IMR-90 (cell line): ENCODE results near the gene SIRT2. TPM values are rescaled to one million over a fixed set of nuclear protein-coding genes. Genes with fewer than 3 reads are reported as not detected.
"Not testable (repeated sequence)": the region's sequence is repeated elsewhere in the genome, so short reads cannot be mapped to it uniquely, and the experiment has no call there.

Experiments
- ATAC-seq: fragments of 200-7000 bp; cut with Tn5 transposase; 2 replicates; pipeline ENCODE4 v1.9.1; 2020; ENCODE audit warnings: low read depth, mild to moderate bottlenecking, moderate library complexity
- BruUV-seq: library from RNA; stranded (reverse); fragments of 400-500 nt; replicated peaks from 2 replicates; lab custom pipeline; 2021; lab: Mats Ljungman, UMichigan
- CTCF ChIA-PET: fragments of 300-600 bp; formaldehyde crosslinking; extraction: SDS; loops from one replicate; lab custom pipeline; 2021; ENCODE audit warnings: antibody characterized with exemption; lab: Yijun Ruan, JAX
- POLR2A ChIA-PET: fragments of 300-600 bp; sonication (Branson Sonifier 250); formaldehyde crosslinking; loops from one replicate; lab custom pipeline; 2022; ENCODE audit warnings: antibody characterized with exemption; ENCODE audit not compliant: unreplicated experiment; lab: Charles Lee
- DNase-seq: peaks from one replicate; pipeline ENCODE4 v3.0.0; 2013
- H2AFZ ChIP-seq: replicated peaks from 2 replicates; pipeline ENCODE3; 2013; ENCODE audit warnings: low read length, mild to moderate bottlenecking; ENCODE audit not compliant: poor library complexity
- H2AK5ac ChIP-seq: 2 replicates; pipeline ENCODE4 v1.6.1; 2013; ENCODE audit warnings: low read depth, low read length, inconsistent platforms
- H2AK9ac ChIP-seq: replicated peaks from 2 replicates; pipeline ENCODE3; 2013; ENCODE audit warnings: mild to moderate bottlenecking, low read depth, low read length, moderate library complexity; ENCODE audit not compliant: poor library complexity
- H2BK120ac ChIP-seq: 2 replicates; pipeline ENCODE4 v1.6.1; 2013; ENCODE audit warnings: low read depth, low read length, inconsistent platforms
- H2BK15ac ChIP-seq: 3 replicates; pipeline ENCODE4 v1.6.1; 2013; ENCODE audit warnings: low read depth, low read length, inconsistent platforms
- H2BK20ac ChIP-seq: 2 replicates; pipeline ENCODE4 v1.6.1; 2013; ENCODE audit warnings: low read depth, mild to moderate bottlenecking, inconsistent platforms, low read length, moderate library complexity
- H2BK5ac ChIP-seq: 2 replicates; pipeline ENCODE4 v1.6.1; 2013; ENCODE audit warnings: mild to moderate bottlenecking, low read depth, low read length, inconsistent platforms; ENCODE audit not compliant: poor library complexity, severe bottlenecking
- H3K14ac ChIP-seq: replicated peaks from 2 replicates; pipeline ENCODE4 v1.6.1; 2013; ENCODE audit warnings: low read depth, low read length, inconsistent platforms
- H3K18ac ChIP-seq: 2 replicates; pipeline ENCODE4 v1.6.1; 2013; ENCODE audit warnings: low read depth, low read length, control low read depth
- H3K23ac ChIP-seq: 2 replicates; pipeline ENCODE4 v1.6.1; 2013; ENCODE audit warnings: low read depth, low read length, inconsistent platforms
- H3K27ac ChIP-seq: 2 replicates; pipeline ENCODE4 v1.5.1; 2013; ENCODE audit warnings: mild to moderate bottlenecking, control low read depth, low read length; ENCODE audit not compliant: insufficient read depth
- H3K27me3 ChIP-seq: 2 replicates; pipeline ENCODE4 v1.6.1; 2013; ENCODE audit warnings: low read length; ENCODE audit not compliant: control insufficient read depth, insufficient read depth
- H3K36me3 ChIP-seq: 2 replicates; pipeline ENCODE4 v1.6.1; 2013; ENCODE audit warnings: low read length, mixed read lengths; ENCODE audit not compliant: control insufficient read depth, insufficient read depth
- H3K4ac ChIP-seq: 2 replicates; pipeline ENCODE4 v1.6.1; 2013; ENCODE audit warnings: low read depth, low read length, inconsistent platforms
- H3K4me1 ChIP-seq: 2 replicates; pipeline ENCODE4 v1.6.1; 2013; ENCODE audit warnings: low read length, mixed read lengths; ENCODE audit not compliant: control insufficient read depth, insufficient read depth
- H3K4me2 ChIP-seq: 2 replicates; pipeline ENCODE4 v1.6.1; 2013; ENCODE audit warnings: low read depth, mild to moderate bottlenecking, control low read depth, low read length, moderate library complexity
- H3K4me3 ChIP-seq: 2 replicates; pipeline ENCODE4 v1.5.1; 2013; ENCODE audit warnings: low read depth, mild to moderate bottlenecking, control low read depth, low read length, moderate library complexity; ENCODE audit not compliant: insufficient read depth
- H3K56ac ChIP-seq: 2 replicates; pipeline ENCODE4 v1.6.1; 2013; ENCODE audit warnings: low read length, inconsistent platforms; ENCODE audit not compliant: insufficient read depth; ENCODE audit errors: extremely low read depth
- H3K79me1 ChIP-seq, 2 experiments: 2 replicates each; pipeline ENCODE4 v1.6.1; 2013; ENCODE audit warnings: low read length in 2 of 2, inconsistent platforms in 1 of 2, low read depth in 1 of 2
- H3K9ac ChIP-seq: 2 replicates; pipeline ENCODE4 v1.6.1; 2013; ENCODE audit warnings: low read depth, low read length, control low read depth
- H3K9me1 ChIP-seq: 2 replicates; pipeline ENCODE4 v1.6.1; 2013; ENCODE audit warnings: low read length, inconsistent platforms; ENCODE audit not compliant: insufficient read depth
- H3K9me3 ChIP-seq: 2 replicates; pipeline ENCODE4 v1.6.1; 2013; ENCODE audit warnings: low read length; ENCODE audit not compliant: control insufficient read depth, insufficient read depth
- H4K20me1 ChIP-seq: 2 replicates; pipeline ENCODE4 v1.6.1; 2013; ENCODE audit warnings: low read length, inconsistent platforms; ENCODE audit not compliant: insufficient read depth
- H4K5ac ChIP-seq: 2 replicates; pipeline ENCODE4 v1.6.1; 2013; ENCODE audit warnings: mild to moderate bottlenecking, low read depth, low read length, control low read depth
- H4K8ac ChIP-seq, 2 experiments: 2 replicates each; pipeline ENCODE4 v1.6.1; 2013; ENCODE audit warnings: low read depth in 2 of 2, low read length in 2 of 2, control low read depth in 1 of 2, inconsistent platforms in 1 of 2
- H4K91ac ChIP-seq: 2 replicates; pipeline ENCODE4 v1.6.1; 2013; ENCODE audit warnings: low read depth, low read length, inconsistent platforms; ENCODE audit not compliant: insufficient read depth
- WGBS, 2 experiments: methylation state at CpG; one replicate each; pipeline versions ENCODE4 v1.1.5 to v1.1.7; 2013; ENCODE audit warnings: missing lambda C conversion rate in 2 of 2; ENCODE audit not compliant: insufficient read length in 1 of 2; ENCODE audit errors: extremely low coverage in 2 of 2; 5-methylcytosine and 5-hydroxymethylcytosine counted together
- dilution Hi-C: fragments of 300-500 bp; cut with HindIII; formaldehyde crosslinking; loops from one replicate; pipeline ENCODE4 v1.14.3; 2018; ENCODE audit warnings: low sequenced_read_pairs; ENCODE audit not compliant: unreplicated experiment
- in situ Hi-C: fragments of 300-500 bp; cut with MboI; formaldehyde crosslinking; loops from 3 replicates; pipeline ENCODE4 v1.14.3; 2019; ENCODE audit warnings: low sequenced_read_pairs, inconsistent platforms, mixed read lengths
- intact Hi-C: fragments of 100-400 bp; cut with micrococcal nuclease; formaldehyde crosslinking; loops from 2 replicates; pipeline ENCODE4 v1.10.0; 2022
- polyA plus RNA-seq, 3 experiments: library from polyadenylated mRNA; depleted of rRNA; stranded (reverse); fragments of >200 nt; gene quantifications; 2 replicates each; pipeline ENCODE4 v1.2.3, GENCODE V29; 2012; ENCODE audit warnings: low replicate concordance in 1 of 3
- total RNA-seq: library from RNA; depleted of rRNA; stranded (reverse); fragments of >200 nt; gene quantifications from 2 replicates; pipeline ENCODE4 v1.2.3, GENCODE V29; 2012

Gene SIRT2
- total and polyA plus RNA-seq, 2 of the 4 experiments (the other 2 are of a cell fraction), result 43.0 to 50.0 TPM

DNA sequence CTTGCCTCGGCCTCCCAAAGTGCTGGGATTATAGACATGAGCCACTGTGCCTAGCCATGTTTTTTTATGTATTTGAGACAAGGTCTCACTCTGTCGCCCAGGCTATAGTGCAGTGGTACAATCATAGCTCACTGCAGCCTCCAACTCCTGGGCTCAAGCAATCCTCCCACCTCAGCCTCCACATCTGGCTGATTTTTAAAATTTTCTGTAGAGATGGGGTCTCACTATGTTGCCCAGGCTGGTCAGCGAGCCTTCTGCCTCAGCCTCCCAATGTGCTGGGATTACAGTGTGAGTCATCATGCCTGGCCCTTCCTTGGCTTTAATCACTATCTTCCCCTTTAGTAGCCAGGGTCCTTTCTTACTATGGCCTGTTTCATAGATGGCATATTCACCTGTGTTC, 14.7 kb downstream of the SIRT2 start:
- BruUV-seq, ATAC-seq, H3K56ac ChIP-seq, H2BK20ac ChIP-seq, H3K9me1 ChIP-seq, DNase-seq, H3K27me3 ChIP-seq, CTCF ChIA-PET, H3K14ac ChIP-seq, H3K27ac ChIP-seq, H3K18ac ChIP-seq, H4K20me1 ChIP-seq, H4K91ac ChIP-seq, H3K4me3 ChIP-seq, H3K4me2 ChIP-seq, intact Hi-C loops, dilution Hi-C loops, H2BK5ac ChIP-seq, in situ Hi-C loops, H3K9ac ChIP-seq, H4K8ac ChIP-seq, H3K79me1 ChIP-seq, H3K4me1 ChIP-seq, H2AK5ac ChIP-seq, H2BK120ac ChIP-seq, H4K5ac ChIP-seq, H2BK15ac ChIP-seq, H2AK9ac ChIP-seq, H2AFZ ChIP-seq, H3K23ac ChIP-seq, H3K4ac ChIP-seq, H3K9me3 ChIP-seq: not testable (repeated sequence)
- POLR2A ChIA-PET, result interaction anchor here (0.6 kb wide), 1 partner anchor 41 kb away, joined by 3 read pairs; no protein-coding TSS in a partner anchor
- WGBS, 2 experiments, result no CpG with 5 or more reads among the region's 3 CpGs
- peaks cover 27% of the 10 kb centered on the region for H3K36me3 ChIP-seq
